A673 (cell line): ENCODE results near the gene ABRACL.

ENCODE experiments used
- CTCF ChIP-seq: fragments of 300-800, 200-600 bp; sonication (generic); conservative IDR thresholded peaks from 2 replicates; pipeline ENCODE4 v1.5.1; 2017; ENCODE audit warnings: low read depth, mild to moderate bottlenecking, antibody characterized with exemption, low read length, moderate library complexity, mixed read lengths
- EZH2 ChIP-seq: fragments of 200-600 bp; sonication (generic); IDR thresholded peaks from 2 replicates; pipeline ENCODE4 v1.6.1; 2017; ENCODE audit warnings: borderline replicate concordance, low read depth, mild to moderate bottlenecking, mixed read lengths, antibody characterized with exemption, low read length; ENCODE audit not compliant: poor library complexity, severe bottlenecking

- TF ChIP-seq EZH2: no peak
- no peak for TF ChIP-seq CTCF
These were observed 20.4 kb upstream of the ABRACL start for GRCh38 chr6:139008117-139008516.
